G401 (cell line): ENCODE measurements around the gene LMAN1. TPM values are rescaled to one million over a fixed set of nuclear protein-coding genes. Genes with fewer than 3 reads are reported as not detected.
A peak's percentile ranks its signal among the peaks of the same experiment; 100 is the strongest.

ENCODE experiments used
- DNase-seq: peaks from one replicate; pipeline ENCODE4 v3.0.0-alpha.2; 2015; ENCODE audit warnings: low spot score
- in situ Hi-C: cut with HindIII; loops from 2 replicates; pipeline ENCODE4 v1.10.0; 2016; ENCODE audit warnings: low sequenced_read_pairs, mixed read lengths
- total RNA-seq: library from RNA; depleted of rRNA; stranded (reverse); fragments of >200 nt; shearing (Covaris generic); gene quantifications from 2 replicates; pipeline ENCODE4 v1.2.3, GENCODE V29; 2014; rRNA removed

Gene LMAN1
- total RNA-seq, 1 experiment from 2014 or later = 72.4 TPM

DNA sequence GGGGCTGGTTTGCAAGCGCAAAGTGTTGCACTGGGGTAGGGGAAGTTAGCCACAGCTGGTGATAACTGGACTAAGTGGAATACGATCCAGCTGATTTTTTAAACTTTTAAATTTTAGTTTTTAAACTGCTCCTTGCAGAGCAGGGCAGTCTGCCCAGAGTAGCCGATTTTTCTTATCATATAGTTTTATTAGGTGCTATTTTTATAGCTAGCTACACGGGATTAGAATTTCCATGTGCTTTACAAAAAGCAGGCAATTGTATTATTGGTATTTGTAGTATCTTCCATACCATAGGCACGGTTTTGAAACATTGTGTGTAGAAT lies 50.2 kb downstream of the LMAN1 start:
- no peak for DNase-seq
- in situ Hi-C loops = no loop called here

DNA sequence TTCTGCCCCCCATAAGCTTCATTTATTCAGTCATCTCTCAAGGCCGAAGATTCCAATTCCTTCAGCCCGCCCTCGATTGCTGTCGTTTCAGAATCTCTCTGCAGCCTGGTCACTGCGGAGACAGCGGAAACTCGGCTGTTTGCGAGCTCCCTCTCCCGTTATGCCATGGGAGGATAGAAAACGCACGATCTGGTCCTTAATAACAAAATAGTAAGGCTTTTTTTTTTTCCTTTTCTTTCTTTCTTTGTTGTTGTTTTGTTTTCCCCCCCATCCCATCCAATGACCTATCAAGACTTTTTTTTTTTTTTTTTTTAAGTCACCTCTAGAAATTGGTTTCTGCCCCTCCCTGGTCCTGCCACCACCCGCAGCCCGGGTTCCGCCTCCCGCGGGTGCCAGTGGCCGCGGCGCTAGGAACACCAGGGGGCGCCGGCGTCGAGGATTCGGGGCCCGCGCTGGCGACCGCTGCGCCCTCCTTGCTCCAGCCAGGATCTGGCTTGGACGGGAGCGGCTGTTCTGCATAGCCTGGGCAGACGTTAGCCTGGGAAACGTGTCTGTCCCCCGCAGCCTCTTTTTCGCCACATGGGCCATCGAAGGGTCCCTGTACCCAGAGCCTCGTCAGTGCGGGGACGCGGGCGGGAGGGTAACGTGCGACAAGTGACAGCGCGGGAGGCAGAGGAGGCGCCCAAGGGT lies 50.7 kb downstream of the LMAN1 start:
- DNase-seq = peak; percentile 18
- in situ Hi-C loops = no loop called here

DNA sequence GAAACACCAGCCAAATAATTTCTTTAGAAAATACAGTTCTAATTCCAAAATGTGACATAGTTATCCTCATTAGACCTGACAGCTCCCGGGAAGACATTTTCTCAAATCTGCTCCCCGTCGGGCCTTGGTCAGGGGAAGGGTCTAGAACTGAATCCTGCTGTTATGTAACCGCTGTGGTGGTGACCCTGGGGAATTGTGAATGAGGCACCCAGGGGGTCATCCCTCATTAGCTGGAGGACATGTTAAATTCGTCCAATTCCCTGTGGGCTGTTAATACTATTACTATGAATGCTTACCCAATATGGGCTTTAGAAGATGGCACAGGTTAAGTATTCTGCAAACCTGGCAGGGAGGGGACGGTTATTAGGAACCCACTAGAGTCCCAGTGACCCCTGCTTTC lies 52.4 kb downstream of the LMAN1 start:
- in situ Hi-C loops = no loop called here
- no peak for DNase-seq

DNA sequence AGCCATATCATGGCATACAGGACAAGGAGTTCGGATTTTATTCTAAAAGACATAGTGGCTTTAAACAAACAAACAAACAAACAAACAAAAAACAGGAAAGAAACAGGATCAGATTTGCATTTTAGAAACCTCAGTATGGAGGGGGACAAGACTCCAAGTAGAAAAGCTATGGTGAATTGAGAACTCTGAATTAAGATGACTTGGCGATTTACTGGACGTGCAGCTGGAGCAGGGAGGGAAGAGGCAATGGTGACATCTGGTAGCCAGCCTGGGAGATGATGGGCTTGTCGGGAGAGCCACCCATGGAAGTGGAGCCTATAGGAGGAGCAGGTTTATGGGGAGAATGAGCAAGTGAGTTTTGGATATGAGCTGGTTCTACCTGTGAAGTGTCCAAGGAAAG lies 53.8 kb downstream of the LMAN1 start:
- in situ Hi-C loops = no loop called here

DNA sequence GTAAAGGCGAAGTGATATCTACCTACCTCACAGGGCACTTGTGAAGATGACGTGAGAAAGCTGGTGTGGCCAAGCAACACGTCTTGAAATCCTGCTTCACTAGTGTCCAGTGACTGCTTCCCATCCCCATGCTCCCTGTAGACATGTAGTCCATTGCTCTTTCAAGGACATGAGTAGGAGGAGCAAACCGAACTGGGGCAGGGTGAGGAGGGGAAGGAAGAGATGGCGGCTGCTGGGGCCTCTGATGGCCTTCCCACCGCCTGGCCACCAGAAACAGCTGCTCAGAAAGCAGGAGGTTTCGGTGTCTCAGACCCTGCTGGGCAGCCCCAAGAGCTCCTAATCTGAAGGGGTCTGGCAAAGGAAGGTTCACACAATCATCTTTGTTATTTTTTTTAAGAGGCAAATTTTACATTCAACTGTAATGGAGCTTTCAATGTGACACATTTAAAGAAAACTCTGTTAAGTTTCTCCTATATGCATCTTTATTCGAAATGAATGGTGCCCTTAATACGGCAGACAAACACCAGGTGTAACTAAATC lies 55.3 kb downstream of the LMAN1 start:
- in situ Hi-C loops = no loop called here
- no peak for DNase-seq

More for the DNA sequence above, 53.8 kb downstream of the LMAN1 start:
- DNase-seq = no peak

DNA sequence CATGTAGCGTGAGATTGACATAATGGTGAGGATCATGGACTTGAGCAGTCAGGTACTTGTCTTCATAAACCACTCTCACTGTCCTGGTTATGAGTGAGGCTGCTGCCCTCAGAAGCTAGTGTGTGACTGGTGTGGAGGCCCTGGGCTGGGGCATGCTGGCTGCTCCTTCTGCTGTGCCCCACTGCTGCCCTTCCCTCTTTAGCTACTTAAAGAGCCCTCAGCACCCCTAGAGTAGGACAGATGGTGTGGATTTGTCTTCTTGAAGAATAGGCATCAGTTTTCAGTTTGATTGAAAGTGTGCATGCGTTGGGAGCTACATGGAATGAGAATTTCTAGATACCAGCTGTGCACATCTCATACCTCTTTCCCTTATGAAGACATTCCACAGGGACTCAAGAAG lies 56.1 kb downstream of the LMAN1 start:
- no peak for DNase-seq
- in situ Hi-C loops = no loop called here

DNA sequence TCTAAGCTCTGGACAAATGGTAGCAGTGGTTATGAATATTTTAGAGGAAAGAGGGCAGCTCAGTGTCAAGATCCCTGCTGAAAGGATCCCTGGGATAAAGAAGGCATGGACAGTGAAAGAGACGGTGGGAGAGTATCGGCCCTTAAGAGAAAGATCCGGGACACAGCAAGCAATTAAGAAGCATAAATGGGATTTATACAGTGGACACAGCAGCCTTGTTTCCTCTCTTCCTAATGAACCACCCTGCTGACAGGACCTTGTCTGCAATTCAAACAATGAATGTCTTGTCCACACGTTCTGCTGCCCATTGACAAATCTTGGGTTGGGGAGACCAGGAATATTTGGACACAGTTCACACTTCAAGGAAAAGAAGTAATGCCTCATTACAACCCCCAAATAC lies 57.1 kb downstream of the LMAN1 start:
- in situ Hi-C loops = no loop called here
- no peak for DNase-seq

DNA sequence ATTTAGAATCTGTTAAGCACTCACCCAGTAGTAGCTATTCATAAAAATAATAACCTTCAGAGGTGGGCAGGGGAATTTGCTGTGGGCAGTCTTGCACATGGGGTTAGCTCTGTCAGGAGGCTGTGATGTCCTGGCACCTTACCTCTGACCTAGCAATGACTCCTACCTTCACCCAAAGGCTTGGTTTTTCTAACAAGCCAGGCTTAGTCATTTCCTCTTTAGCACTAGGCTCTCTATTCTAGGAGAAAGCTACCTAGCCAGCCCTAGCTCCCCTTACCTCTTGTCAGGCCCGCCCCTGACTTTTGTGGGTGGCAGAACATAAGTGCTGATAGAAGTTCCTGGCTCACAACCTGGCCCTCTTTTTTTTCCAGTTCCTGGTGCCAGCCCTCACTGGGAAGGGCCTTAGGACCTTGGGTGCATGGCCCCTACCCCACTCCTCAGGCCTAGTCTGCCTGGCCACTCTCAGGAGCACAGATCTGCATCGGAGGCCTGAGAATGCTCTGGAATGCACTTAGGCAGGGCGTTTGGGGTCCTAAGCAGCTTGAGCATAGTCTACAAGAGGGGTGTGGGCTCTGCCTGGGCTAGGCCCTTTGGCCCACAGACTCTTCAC lies 58.3 kb downstream of the LMAN1 start:
- DNase-seq = no peak
- in situ Hi-C loops = no loop called here

DNA sequence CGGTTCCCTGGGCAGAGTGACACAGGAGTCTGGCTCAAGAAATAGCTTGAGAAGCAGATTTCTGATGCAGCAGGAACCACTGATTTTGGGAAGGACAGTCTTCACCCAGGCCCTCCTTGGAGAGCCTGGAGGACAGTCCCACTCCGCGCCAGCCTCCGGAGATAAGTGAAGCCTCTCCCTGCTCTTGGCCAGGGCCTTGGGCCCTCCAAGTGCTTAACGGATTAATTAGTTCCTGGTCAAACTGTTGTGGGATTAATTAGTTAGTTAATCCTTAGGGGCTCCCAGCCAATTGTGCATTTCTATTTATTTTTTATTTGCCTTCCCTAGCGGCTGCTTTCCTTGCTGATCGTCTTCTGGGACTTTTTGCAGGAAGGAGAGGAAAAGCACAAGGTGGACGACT lies 60.2 kb downstream of the LMAN1 start:
- DNase-seq = no peak
- in situ Hi-C loops = no loop called here

DNA sequence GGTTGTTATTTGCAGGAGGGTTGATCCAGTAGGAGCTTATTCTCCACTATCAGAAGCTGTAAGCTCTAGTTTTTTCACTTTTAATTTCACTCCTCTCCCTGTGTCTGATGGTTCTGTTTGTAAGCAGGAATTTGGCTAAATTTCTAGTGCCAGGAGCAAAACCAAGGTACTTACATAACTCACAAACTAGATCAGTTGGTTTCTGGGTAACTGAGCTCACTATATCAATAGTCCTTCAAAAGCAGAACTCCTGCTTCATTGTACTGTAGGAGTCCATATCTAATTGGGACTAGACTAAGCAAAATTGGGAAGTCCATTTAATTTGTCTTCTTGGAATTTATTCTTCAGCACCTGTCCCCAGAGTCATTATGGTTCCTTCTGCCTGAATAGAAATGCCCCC lies 65.7 kb downstream of the LMAN1 start:
- in situ Hi-C loops = no loop called here
- no peak for DNase-seq

DNA sequence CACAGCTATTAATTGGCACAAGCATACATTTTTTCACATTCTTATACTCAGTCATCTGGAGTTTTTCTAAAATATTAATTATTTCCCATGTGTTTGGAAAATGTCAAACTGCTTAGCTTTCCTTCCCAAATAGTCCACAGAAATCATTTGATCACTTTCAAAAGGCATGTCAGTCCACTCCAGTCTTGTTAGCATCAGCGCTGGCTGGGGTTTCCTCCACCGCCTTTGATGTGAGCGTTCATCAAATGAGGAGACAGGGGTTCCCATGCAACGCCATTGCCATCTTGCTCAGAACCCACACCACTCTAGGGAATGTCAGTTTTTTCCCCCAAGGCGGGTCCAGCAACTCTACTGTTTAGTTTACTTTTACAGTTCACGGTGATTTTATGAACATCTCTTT lies 72.7 kb downstream of the LMAN1 start:
- DNase-seq = no peak
- in situ Hi-C loops = no loop called here

DNA sequence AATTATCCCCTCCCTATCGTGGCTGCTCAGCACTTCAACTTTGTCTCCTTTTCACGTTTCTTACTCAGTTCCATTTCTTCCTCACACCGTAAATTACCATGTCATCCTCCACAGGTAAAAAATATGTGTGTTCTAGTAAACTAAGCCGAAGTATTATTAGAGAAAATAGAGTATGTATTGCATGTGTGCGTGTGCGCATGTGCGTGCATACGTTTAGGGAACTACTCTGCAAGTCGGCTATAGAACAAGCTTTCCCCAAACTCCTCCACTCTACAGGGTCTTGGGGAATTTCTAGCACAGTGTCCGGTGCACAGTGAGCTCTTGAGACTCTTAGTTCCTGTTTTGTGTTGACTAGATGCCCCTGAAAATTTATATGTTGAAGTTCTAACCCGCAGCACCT lies 76.7 kb downstream of the LMAN1 start:
- DNase-seq = no peak
- in situ Hi-C loops = no loop called here

DNA sequence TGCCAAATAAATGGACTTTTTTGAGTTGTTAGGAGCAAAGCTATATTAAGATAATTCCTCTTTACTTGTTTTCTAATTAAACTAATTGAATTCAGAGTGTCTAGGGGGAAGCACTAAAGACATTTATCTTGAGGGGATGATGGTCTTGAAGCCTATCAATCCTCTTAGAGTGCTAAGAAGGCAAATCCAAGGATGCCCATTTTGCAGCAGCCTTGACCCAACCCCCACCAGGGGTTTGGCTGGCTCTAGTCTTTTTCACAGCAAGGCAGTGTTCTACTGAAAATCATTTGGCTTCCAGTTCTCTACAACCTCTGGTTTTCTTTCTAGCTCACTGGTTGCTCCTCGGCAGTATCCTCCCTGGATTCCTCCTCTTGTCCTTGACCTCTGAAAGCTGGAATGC lies 79.3 kb downstream of the LMAN1 start:
- in situ Hi-C loops = no loop called here

DNA sequence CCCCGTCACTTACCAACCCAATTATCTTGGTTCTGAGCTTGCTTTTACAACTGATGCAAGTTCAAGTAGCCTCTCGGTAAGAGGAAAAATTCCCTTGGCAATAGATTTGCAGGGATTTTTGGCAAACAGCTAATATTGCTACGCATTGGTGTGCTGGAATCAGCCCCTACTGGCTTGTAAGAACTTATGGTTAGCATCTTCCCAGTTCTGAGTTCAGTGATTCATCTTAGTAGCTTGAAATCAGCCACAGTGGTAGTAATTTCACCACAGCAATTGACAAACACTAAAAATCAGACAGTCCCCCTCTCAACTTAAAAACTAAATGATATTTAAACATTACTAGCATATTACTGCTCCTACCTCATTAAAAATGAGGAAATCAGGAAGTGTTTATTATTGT lies 79.9 kb downstream of the LMAN1 start:
- in situ Hi-C loops = no loop called here
- no peak for DNase-seq

More for the DNA sequence above, 79.3 kb downstream of the LMAN1 start:
- DNase-seq = no peak

DNA sequence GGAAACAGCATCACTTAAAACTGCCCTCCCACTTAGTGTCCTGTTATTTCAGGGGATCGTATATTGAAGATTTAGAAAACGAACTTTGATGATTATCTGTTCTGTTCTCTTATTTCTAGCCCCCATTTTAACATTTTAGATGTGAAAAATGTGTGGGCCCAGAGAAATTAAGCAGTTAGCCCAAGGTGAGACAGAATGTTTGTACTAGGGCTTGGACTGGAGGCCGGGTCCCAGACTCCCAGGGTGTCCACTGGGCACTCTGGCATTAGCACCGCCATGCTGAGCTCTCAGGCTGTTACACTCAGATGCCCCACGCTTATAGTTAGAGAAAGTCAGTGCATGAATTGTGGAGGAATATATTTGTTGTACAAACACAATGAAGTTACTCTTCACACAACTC lies 80.3 kb downstream of the LMAN1 start:
- DNase-seq = no peak
- in situ Hi-C loops = no loop called here

Other genes starting within 250 kb of the LMAN1 start
- 40.4 and 62.7 TPM in 2 replicates for gene SEC11C, start 219.4 kb downstream of the LMAN1 start, total RNA-seq
- not detected in 2 replicates for gene GRP, start 139.1 kb downstream of the LMAN1 start, total RNA-seq
- gene RAX, start 85.8 kb downstream of the LMAN1 start, total RNA-seq = not detected in 2 replicates
- not detected in 2 replicates for gene CPLX4, start 40.6 kb downstream of the LMAN1 start, total RNA-seq